GM21423 (cell line): ENCODE results near the gene APBA2.
A peak's percentile ranks its signal among the peaks of the same experiment; 100 is the strongest.

ENCODE experiments used
- ATAC-seq: cut with Tn5 transposase; IDR thresholded peaks from one replicate; pipeline ENCODE4 v1.9.1; 2021; ENCODE audit warnings: mild to moderate bottlenecking, moderate library complexity; ENCODE audit not compliant: unreplicated experiment

Gene APBA2

GRCh38 chr15:29128671-29129070 lies 242.9 kb downstream of the APBA2 start:
- ATAC-seq = no peak

- ATAC-seq = no peak
These were observed 243.4 kb downstream of the APBA2 start for GRCh38 chr15:29129221-29129620.

GRCh38 chr15:29129926-29130325 lies 244.2 kb downstream of the APBA2 start:
- ATAC-seq = no peak

- ATAC-seq = no peak
These were observed 244.7 kb downstream of the APBA2 start for GRCh38 chr15:29130476-29130875.

GRCh38 chr15:29130951-29131839 lies 245.4 kb downstream of the APBA2 start:
- ATAC-seq = no peak

GRCh38 chr15:29131840-29132420 lies 246.2 kb downstream of the APBA2 start:
- ATAC-seq = no peak

- ATAC-seq = no peak
These were observed 247.0 kb downstream of the APBA2 start for GRCh38 chr15:29132735-29133181.

GRCh38 chr15:29133321-29133720 lies 247.5 kb downstream of the APBA2 start:
- no peak for ATAC-seq

- ATAC-seq = no peak
These were observed 248.0 kb downstream of the APBA2 start for GRCh38 chr15:29133791-29134190.

- no peak for ATAC-seq
These were observed 248.5 kb downstream of the APBA2 start for GRCh38 chr15:29134239-29134638.

GRCh38 chr15:29134641-29135308 lies 249.0 kb downstream of the APBA2 start:
- ATAC-seq = no peak

- no peak for ATAC-seq
These were observed 249.5 kb downstream of the APBA2 start for GRCh38 chr15:29135309-29135657.

- no peak for ATAC-seq
These were observed 250.2 kb downstream of the APBA2 start for GRCh38 chr15:29135702-29136646.

- no peak for ATAC-seq
These were observed 252.5 kb downstream of the APBA2 start for GRCh38 chr15:29138260-29138659.

GRCh38 chr15:29139072-29139471 lies 253.3 kb downstream of the APBA2 start:
- no peak for ATAC-seq

GRCh38 chr15:29139540-29140459 lies 254.0 kb downstream of the APBA2 start:
- ATAC-seq = peak; percentile 42

- no peak for ATAC-seq
These were observed 254.9 kb downstream of the APBA2 start for GRCh38 chr15:29140475-29141307.

GRCh38 chr15:29141308-29142128 lies 255.7 kb downstream of the APBA2 start:
- no peak for ATAC-seq
